Gastroesophageal sphincter (tissue), 4 donors: ENCODE results near the gene IRF6. TPM values are rescaled to one million over a fixed set of nuclear protein-coding genes. Genes with fewer than 3 reads are reported as not detected.

Experiments
- ATAC-seq: fragments of 150-250 bp; one replicate; pipeline ENCODE4 v1.9.1; 2016; ENCODE audit warnings: mild to moderate bottlenecking, moderate library complexity
- H3K27ac ChIP-seq, 4 donors: fragments of 200-600 bp; sonication (generic) in 3 of 4; 1 replicate in 3 of 4; 2 replicates in 1 of 4; pipeline ENCODE4 v1.5.1; 2016 to 2019
- H3K27me3 ChIP-seq: fragments of 200-600 bp; sonication (generic); one replicate; pipeline ENCODE4 v1.5.1; 2019
- H3K36me3 ChIP-seq, 2 donors: fragments of 200-600 bp; sonication (generic); one replicate each; pipeline ENCODE4 v1.5.1; 2019; ENCODE audit warnings: control low read depth in 1 of 2
- H3K4me1 ChIP-seq, 3 donors: fragments of 200-600 bp; sonication (generic); 1 replicate in 2 of 3; 2 replicates in 1 of 3; pipeline ENCODE4 v1.5.1; 2016 to 2019; ENCODE audit warnings: control low read depth in 2 of 3
- H3K4me3 ChIP-seq, 2 donors: fragments of 200-600 bp; sonication (generic); one replicate each; pipeline ENCODE4 v1.5.1; 2019; ENCODE audit warnings: mild to moderate bottlenecking in 1 of 2, moderate library complexity in 1 of 2
- H3K9me3 ChIP-seq, 3 donors: fragments of 200-600 bp; sonication (generic); one replicate each; pipeline ENCODE4 v1.5.1; 2017 to 2019; ENCODE audit warnings: control low read depth in 2 of 3
- EP300 ChIP-seq: sonication (generic); formaldehyde crosslinking; IDR thresholded peaks from one replicate; pipeline ENCODE4 v1.6.1; 2017; ENCODE audit warnings: antibody characterized with exemption, mild to moderate bottlenecking
- POLR2A ChIP-seq, 2 donors: fragments of 450-650 bp; IDR thresholded peaks; one replicate each; pipeline ENCODE4 v1.6.1; 2017; ENCODE audit warnings: antibody characterized with exemption in 2 of 2, mild to moderate bottlenecking in 2 of 2, moderate library complexity in 1 of 2
- POLR2AphosphoS5 ChIP-seq: sonication (generic); formaldehyde crosslinking; IDR thresholded peaks from one replicate; pipeline ENCODE4 v1.6.1; 2017; ENCODE audit warnings: antibody characterized with exemption
- WGBS, 2 donors: methylation state at CpG; one replicate each; pipeline ENCODE4 v1.1.5; 2018; ENCODE audit warnings: low coverage in 1 of 2; 5-methylcytosine and 5-hydroxymethylcytosine counted together
- total RNA-seq, 4 donors: library from RNA; depleted of rRNA; stranded (reverse); fragments of >200 nt; gene quantifications; one replicate each; pipeline ENCODE4 v1.1.0, GENCODE V29; 2016
- TF ChIP-seq, protein P1 (sequence below), 4 experiments: fragments of 200-600 bp in 2 of 4; fragments of 450-650 bp in 2 of 4; sonication (generic) in 1 of 4; IDR thresholded peaks; one replicate each; pipeline ENCODE4 v1.5.1; 2017 to 2019; ENCODE audit warnings: antibody characterized with exemption in 4 of 4, mild to moderate bottlenecking in 2 of 4, moderate library complexity in 2 of 4

The IRF6 gene
- total RNA-seq, 4 donors from 2014 or later: 1.2 to 6.8 (median 2.8) TPM

DNA sequence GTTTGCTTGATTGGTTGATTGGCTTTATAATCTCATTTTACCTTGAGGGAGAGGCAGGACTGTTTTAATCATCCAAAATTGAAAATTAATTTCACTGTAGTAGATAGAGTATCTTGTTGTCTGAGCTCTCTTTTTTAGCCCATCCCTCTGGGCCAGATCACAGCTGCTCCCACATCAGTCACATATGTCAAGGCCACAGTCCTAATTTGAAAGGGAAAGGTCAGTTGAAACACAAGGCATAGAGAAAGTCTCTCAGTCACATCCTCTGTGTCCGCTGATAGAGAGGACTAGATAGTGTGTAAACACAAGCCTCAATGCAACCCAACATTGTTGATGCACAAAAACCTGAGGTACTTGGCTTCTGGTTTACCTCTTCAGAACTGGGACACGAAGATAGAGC lies 28.4 kb downstream of the IRF6 start:
- no peaks in the 10 kb centered on the region for H3K36me3 ChIP-seq
- WGBS, 2 donors: 85 to 100% methylated on average over 1 to 2 of the region's 2 CpGs
- H3K4me3 ChIP-seq: no peak overlapping the region
- no peak for TF ChIP-seq POLR2AphosphoS5
- TF ChIP-seq, protein P1, sequence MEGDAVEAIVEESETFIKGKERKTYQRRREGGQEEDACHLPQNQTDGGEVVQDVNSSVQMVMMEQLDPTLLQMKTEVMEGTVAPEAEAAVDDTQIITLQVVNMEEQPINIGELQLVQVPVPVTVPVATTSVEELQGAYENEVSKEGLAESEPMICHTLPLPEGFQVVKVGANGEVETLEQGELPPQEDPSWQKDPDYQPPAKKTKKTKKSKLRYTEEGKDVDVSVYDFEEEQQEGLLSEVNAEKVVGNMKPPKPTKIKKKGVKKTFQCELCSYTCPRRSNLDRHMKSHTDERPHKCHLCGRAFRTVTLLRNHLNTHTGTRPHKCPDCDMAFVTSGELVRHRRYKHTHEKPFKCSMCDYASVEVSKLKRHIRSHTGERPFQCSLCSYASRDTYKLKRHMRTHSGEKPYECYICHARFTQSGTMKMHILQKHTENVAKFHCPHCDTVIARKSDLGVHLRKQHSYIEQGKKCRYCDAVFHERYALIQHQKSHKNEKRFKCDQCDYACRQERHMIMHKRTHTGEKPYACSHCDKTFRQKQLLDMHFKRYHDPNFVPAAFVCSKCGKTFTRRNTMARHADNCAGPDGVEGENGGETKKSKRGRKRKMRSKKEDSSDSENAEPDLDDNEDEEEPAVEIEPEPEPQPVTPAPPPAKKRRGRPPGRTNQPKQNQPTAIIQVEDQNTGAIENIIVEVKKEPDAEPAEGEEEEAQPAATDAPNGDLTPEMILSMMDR (IDR thresholded peaks at IDR 0.05): no peak
- no peak for TF ChIP-seq EP300
- no peak for TF ChIP-seq POLR2A (IDR thresholded peaks at IDR 0.05)
- no peak overlapping the region for H3K27ac ChIP-seq
- H3K27me3 ChIP-seq: no peaks in the 10 kb centered on the region
- no peak for ATAC-seq
- no peaks in the 10 kb centered on the region for H3K9me3 ChIP-seq
- H3K4me1 ChIP-seq: peaks cover 0 to under 1% (median 0%) of the 10 kb centered on the region in 3 donors

DNA sequence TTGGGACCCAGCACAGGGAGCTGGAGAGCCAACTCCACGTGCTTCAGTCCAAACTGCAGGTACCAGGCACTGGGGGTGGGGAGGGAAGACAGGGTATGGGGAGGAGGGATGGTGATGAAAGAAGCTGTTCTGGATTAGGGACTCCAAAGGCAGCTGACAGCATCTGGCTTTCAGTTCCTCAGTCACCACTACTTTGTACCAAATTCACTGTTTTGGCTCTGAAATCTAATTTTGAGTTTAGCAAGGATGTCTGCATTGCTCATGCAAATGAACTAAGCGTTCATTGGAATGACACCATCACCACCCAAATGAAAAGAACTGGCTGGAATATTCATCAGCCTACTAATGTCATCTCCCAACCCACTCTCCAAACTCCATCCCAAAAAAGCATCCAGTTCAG lies 30.3 kb downstream of the IRF6 start:
- no peak for ATAC-seq
- Histone ChIP-seq H3K4me3 (no peak overlapping the region), H3K4me1 (peaks cover 0 to 20% (median 0%) of the 10 kb centered on the region in 3 donors), H3K27me3 (no peaks in the 10 kb centered on the region), H3K36me3 (no peaks in the 10 kb centered on the region), H3K9me3 (no peaks in the 10 kb centered on the region), H3K27ac (no peak overlapping the region)
- 80 to 88% methylated on average over 1 of the region's 2 CpGs for WGBS, 2 donors
- TF ChIP-seq POLR2AphosphoS5 (no peak), EP300 (no peak), POLR2A (IDR thresholded peaks at IDR 0.05) (no peak)
- TF ChIP-seq, protein P1 (IDR thresholded peaks at IDR 0.05): no peak

DNA sequence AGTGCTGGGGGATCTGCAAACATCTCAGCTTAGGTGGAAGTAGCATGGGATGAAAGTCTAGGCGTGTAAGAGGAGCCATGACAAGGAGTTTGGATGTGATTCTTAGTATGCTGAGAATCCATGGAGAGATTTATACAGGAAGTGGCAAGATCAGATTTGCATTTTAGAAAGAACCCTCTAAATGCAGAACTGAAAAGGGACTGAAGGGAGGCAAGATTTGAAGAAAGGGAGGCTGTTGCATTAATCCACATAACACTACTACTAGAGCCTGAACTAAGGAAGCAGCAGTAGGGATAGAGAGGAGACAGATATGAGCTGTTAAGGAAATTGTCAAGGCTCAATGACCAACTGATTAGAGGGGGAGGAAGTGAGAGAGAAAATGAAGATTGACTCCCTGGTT lies 31.4 kb downstream of the IRF6 start:
- Histone ChIP-seq H3K4me3 (no peak overlapping the region), H3K36me3 (no peaks in the 10 kb centered on the region), H3K4me1 (peaks cover 2 to 30% (median 3%) of the 10 kb centered on the region in 3 donors), H3K9me3 (no peaks in the 10 kb centered on the region), H3K27me3 (no peaks in the 10 kb centered on the region), H3K27ac (no peak overlapping the region)
- TF ChIP-seq EP300: no peak
- TF ChIP-seq POLR2A (IDR thresholded peaks at IDR 0.05): no peak
- TF ChIP-seq POLR2AphosphoS5: no peak
- TF ChIP-seq, protein P1 (IDR thresholded peaks at IDR 0.05): no peak
- no peak for ATAC-seq
- WGBS, 2 donors: 78 to 82% methylated on average over 1 of the region's 1 CpG

DNA sequence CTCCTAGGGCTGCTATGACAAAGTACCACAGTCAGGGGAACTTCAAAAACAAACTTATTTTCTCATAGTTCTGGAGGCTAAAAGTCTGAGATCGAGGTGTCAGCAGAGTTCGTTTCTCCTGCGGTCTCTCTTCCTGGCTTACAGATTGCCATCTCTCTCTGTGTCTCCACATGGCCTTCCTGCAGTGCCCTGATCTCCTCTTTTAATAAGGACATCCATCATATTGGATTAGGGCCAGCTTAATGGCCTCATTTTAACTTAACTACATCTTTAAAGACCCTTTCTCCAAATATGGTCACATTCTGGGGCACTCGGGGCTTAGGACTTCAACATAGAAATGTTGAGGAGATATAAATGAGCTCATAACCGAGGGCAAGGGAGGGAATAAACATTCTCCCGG lies 33.8 kb downstream of the IRF6 start:
- ATAC-seq: no peak

More for the DNA sequence above, 33.8 kb downstream of the IRF6 start:
- Histone ChIP-seq H3K27me3 (no peaks in the 10 kb centered on the region), H3K9me3 (no peaks in the 10 kb centered on the region), H3K36me3 (no peaks in the 10 kb centered on the region), H3K4me1 (peaks cover 4 to 51% (median 16%) of the 10 kb centered on the region in 3 donors), H3K27ac (no peak overlapping the region), H3K4me3 (no peak overlapping the region)
- WGBS, 2 donors: 5 to 17% methylated on average over 5 of the region's 6 CpGs
- TF ChIP-seq, protein P1 (IDR thresholded peaks at IDR 0.05): no peak
- TF ChIP-seq POLR2AphosphoS5 (no peak), POLR2A (IDR thresholded peaks at IDR 0.05) (no peak), EP300 (no peak)
